GM21381 (cell line): Measurements from ENCODE around the gene TRPM8.
"Not testable (repeated sequence)": the region's sequence is repeated elsewhere in the genome, so short reads cannot be mapped to it uniquely, and the experiment has no call there.

ENCODE experiments used
- ATAC-seq: cut with Tn5 transposase; IDR thresholded peaks from one replicate; pipeline ENCODE4 v1.9.1; 2021; ENCODE audit warnings: mild to moderate bottlenecking, moderate library complexity; ENCODE audit not compliant: unreplicated experiment

The TRPM8 gene

GRCh38 chr2:233936089-233936488 lies 18.9 kb downstream of the TRPM8 start:
- no peak for ATAC-seq

DNA sequence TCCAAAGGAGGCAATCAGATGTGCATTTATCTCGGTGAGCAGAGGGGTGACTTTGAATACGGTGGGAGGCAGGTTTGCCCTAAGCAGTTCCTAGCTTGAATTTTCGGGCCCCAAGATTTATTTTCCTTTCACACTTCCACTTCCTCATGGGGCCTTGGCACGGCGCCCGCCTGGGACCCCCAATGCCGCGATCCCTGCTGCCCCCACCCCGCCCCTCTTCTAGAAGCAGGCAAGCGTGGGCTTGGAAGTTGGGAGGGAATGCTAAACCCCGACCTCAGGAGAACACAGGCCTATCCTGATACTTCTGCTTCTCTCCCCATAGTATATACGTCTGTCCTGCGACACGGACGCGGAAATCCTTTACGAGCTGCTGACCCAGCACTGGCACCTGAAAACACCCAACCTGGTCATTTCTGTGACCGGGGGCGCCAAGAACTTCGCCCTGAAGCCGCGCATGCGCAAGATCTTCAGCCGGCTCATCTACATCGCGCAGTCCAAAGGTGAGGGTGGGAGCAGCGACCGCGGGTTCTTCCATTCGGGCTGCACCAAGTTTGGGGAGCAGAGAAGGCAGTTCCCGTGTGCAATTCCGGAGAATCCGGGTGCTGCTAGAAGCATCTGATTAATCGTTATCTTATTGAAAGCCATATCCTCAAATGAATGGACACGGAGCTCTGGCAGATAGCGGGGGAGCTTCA lies 21.6 kb downstream of the TRPM8 start:
- ATAC-seq: no peak

DNA sequence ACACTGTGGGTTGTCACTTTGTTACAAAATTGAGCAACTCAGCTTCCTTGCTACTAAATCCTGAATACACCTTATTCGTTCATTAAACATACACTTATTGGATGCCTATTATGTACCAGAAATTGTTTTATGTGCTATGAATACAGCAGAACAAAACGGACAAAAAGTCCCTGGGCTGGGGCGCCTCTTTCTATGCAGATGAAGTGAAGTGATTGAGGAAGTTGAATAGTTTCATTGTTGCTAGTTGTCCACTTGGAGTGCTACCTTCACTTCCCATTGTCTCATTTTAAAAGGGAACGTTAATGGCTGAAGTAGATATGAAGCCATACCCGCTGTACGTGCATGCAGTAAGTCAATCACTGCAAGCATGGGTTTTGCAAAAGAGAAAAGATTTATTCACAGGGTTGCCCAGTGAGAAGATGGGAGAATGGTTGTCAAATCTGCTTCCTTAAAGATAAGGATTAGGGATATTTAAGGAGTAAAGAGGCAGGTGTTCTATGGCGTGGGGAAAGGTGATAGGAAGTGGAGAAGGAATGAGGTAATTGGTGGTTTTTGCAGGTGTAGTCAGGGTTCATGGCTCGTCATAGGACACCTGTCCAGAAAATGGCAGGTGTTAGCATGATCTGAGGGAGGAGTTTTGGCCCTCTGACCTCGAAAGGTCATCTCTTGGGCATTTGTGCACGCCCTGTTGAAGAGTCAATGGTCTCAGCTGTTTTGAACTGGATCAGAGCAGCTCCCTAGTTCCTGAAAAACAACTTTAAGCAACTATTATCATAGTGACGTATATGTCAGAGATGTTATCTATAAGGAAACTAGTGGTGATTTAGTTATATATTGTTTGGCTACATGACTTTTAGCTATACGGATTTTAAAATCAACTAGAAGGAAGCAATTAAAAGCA lies 23.5 kb downstream of the TRPM8 start:
- no peak for ATAC-seq

GRCh38 chr2:233942731-233943130 lies 25.6 kb downstream of the TRPM8 start:
- no peak for ATAC-seq

- no peak for ATAC-seq
These were observed 27.1 kb downstream of the TRPM8 start for GRCh38 chr2:233944269-233944668.

DNA sequence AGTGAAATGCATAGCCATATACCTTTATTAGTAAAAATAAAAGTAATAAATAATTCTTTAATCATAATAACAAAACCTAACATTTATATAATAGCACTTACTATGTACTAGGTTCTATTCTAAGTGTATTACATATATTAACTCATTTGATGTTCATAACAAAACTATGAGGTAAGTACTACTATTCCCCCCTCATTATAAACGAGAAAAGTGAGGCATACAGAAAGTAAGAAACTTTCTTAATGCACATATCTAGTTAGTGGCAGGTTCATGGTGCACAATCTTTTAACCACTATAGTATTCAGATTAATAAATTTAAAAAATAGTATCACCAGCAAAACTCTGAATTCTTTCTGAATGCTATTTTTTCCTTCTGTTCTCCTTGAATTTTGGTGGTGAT lies 27.5 kb downstream of the TRPM8 start:
- ATAC-seq: no peak

GRCh38 chr2:233945146-233945545 lies 28.0 kb downstream of the TRPM8 start:
- no peak for ATAC-seq

DNA sequence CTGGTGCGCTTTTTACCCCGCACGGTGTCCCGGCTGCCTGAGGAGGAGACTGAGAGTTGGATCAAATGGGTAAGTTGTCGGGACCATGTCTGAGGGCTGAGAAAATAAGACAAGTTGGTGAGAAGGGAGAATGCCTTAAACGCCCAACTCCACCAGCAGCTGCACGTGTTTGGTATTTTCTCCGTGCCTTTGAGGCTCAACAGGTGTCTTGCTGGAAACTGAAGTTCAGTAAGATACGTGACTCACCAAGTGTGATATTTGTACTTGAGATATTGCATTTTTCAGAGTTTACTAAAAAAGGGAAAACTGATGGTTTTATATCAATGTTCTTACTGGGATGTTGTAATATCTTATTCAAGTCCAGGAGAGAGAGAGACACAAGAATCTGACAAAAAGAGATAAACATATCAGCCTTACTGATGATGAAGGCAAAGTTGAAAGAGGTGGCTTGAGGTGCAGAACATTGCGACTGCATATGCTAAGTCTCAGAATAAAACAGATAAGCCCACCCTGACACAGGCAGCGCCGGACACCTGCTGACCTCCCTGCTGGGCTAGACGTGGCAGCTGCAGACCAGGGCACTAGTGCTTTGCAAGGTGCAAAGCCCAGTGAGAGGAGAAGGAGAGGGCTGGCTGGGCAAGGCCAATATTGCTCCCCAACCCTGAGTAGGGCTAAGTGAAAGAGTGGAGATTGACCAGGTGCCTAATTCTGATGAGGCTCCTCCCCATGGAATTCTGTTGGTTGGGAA lies 33.1 kb downstream of the TRPM8 start:
- no peak for ATAC-seq

DNA sequence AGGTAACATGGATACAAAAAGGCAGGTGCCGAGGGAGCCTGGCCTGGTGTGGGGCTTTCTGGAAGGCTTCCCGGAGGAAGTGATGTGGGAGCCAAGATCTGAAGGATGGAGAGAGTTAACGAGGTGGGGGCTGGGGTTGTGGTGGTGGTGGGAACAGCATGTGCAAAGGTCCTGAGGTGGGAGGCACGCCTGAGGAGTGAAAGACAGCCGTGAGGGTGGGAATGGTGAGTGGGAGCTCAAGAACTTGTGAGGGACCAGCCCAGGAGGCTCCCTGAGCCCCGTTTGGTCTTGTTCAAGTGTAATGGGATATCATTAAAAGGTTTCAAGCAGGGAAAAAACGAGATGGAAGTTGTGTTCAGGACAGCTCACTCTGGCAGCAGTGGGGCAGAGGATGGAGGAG lies 35.2 kb downstream of the TRPM8 start:
- no peak for ATAC-seq

GRCh38 chr2:233953087-233953801 lies 36.1 kb downstream of the TRPM8 start:
- ATAC-seq: no peak

DNA sequence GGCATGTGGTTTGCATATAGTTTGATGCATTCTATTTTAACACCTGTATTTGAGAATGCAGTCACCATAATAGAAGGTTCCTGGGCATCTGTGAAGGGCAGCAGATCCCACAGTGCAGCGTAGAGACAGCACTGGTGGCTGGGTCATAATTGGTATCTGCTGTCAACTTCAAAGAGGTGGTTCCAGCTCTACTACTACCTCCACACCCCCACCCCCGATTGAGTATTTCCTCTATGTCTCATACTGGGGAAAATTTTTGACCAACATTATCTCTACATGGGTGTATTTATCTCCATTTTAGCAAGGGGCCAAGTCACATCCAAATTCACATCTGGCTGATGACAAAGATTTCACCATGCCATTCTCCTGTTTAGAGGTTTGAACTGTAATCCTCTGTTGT lies 43.0 kb downstream of the TRPM8 start:
- ATAC-seq: no peak

- no peak for ATAC-seq
These were observed 44.7 kb downstream of the TRPM8 start for GRCh38 chr2:233961905-233962304.

GRCh38 chr2:233964581-233964980 lies 47.4 kb downstream of the TRPM8 start:
- ATAC-seq: no peak

DNA sequence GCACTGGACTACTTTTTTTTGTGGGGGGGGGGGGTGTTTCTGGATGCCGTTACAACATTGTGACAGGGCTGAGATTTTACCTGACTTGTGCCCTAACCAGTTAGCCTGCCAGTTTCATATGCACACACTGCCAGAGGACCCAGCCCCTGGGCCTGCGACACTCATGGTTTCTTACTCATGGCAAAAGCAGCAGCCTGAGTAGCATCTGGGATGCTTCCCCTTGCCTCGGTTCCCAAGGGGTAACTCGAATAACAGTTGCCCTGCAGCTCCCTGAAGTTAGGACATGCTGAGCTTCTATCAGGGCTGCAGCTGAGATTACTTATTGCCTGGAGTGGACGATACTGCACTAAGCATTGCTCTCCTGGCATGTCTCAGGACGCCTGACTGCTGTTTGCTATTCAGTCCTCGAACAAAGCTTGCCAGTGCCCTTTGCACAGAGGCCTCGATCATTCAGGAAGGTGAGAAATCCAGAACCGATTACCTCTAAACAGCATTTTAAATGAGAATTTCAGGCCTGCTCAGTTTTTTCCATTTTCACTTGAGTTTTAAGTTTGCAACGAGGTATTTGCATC lies 47.9 kb downstream of the TRPM8 start:
- ATAC-seq: no peak

- not testable (repeated sequence) for ATAC-seq
These were observed 48.5 kb downstream of the TRPM8 start for GRCh38 chr2:233965646-233966045.

DNA sequence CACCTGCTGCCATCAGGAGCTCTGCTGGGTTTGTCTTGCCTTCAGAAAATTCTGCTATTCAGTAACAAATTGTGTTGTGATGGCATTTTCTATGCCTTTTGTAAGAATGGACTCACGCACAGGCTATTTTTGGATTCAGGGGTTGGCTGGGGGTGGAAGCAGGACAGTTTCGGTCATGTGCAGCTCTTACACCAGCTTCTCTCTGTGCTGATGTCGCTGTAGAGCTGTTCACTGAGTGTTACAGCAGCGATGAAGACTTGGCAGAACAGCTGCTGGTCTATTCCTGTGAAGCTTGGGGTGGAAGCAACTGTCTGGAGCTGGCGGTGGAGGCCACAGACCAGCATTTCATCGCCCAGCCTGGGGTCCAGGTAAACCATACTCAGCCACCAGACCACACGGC lies 49.2 kb downstream of the TRPM8 start:
- no peak for ATAC-seq

- ATAC-seq: no peak
These were observed 50.0 kb downstream of the TRPM8 start for GRCh38 chr2:233967164-233967563.

- no peak for ATAC-seq
These were observed 51.4 kb downstream of the TRPM8 start for GRCh38 chr2:233968556-233968955.

DNA sequence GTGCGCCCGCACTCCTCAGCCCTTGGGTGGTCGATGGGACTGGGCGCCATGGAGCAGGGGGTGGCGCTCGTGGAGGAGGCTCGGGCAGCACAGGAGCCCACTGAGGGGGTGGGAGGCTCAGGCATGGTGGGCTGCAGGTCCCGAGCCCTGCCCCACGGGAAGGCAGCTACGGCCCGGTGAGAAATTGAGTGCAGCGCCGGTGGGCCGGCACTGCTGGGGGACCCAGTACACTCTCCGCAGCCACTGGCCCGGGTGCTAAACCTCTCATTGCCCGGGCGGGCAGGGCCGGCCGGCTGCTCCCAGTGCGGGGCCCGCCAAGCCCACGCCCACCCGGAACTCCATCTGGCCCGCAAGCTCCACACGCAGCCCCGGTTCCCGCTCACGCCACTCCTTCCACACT lies 55.3 kb downstream of the TRPM8 start:
- not testable (repeated sequence) for ATAC-seq

GRCh38 chr2:233972941-233973575 lies 55.9 kb downstream of the TRPM8 start:
- no peak for ATAC-seq
